Activated CD4-positive, alpha-beta T cell treated with anti-CD3 and anti-CD28 coated beads, Interleukin-2, amount 10 ng/mL, durations not matched to agents 7 days and 5 days (primary cell): ENCODE results near the gene BCAN. TPM values are rescaled to one million over a fixed set of nuclear protein-coding genes. Genes with fewer than 3 reads are reported as not detected.

Source experiments
- CTCF ChIA-PET: fragments of 350-600 bp; sonication (Branson Sonifier 250); formaldehyde crosslinking; loops from one replicate; lab custom pipeline; 2021; ENCODE audit warnings: antibody characterized with exemption; lab: Charles Lee
- POLR2A ChIA-PET: fragments of 350-600 bp; sonication (Branson Sonifier 250); formaldehyde crosslinking; loops from one replicate; lab custom pipeline; 2021; ENCODE audit warnings: antibody characterized with exemption; lab: Charles Lee
- DNase-seq: peaks from one replicate; pipeline ENCODE4 v3.0.0-alpha.2; 2020
- H3K27ac Mint-ChIP-seq: one replicate; pipeline ENCODE4 v1.8.0; 2021; ENCODE audit warnings: mild to moderate bottlenecking, moderate library complexity, mixed read lengths
- H3K27me3 Mint-ChIP-seq: one replicate; pipeline ENCODE4 v1.8.0; 2021; ENCODE audit warnings: mixed read lengths
- H3K36me3 Mint-ChIP-seq: one replicate; pipeline ENCODE4 v1.8.0; 2021; ENCODE audit warnings: low read depth, mixed read lengths
- H3K4me1 Mint-ChIP-seq: one replicate; pipeline ENCODE4 v1.8.0; 2021; ENCODE audit warnings: mixed read lengths
- H3K4me3 Mint-ChIP-seq: one replicate; pipeline ENCODE4 v1.8.0; 2021; ENCODE audit warnings: mild to moderate bottlenecking, moderate library complexity, mixed read lengths
- H3K9me3 Mint-ChIP-seq: one replicate; pipeline ENCODE4 v1.8.0; 2021; ENCODE audit warnings: mixed read lengths
- total RNA-seq, 2 experiments: library from RNA; stranded (reverse); gene quantifications; one replicate each; pipeline ENCODE4 v1.2.3, GENCODE V29; 2021

BCAN gene
- total RNA-seq, 2 experiments from 2014 or later: not detected

DNA sequence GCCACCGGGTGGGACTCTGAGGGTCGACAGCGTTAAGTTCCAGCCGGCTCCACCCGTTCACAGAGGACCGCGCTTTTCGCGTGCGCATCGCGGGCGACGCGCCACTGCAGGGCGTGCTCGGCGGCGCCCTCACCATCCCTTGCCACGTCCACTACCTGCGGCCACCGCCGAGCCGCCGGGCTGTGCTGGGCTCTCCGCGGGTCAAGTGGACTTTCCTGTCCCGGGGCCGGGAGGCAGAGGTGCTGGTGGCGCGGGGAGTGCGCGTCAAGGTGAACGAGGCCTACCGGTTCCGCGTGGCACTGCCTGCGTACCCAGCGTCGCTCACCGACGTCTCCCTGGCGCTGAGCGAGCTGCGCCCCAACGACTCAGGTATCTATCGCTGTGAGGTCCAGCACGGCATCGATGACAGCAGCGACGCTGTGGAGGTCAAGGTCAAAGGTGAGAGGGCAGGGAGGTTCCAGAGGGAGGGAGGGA, 4.9 kb downstream of the BCAN start:
- CTCF ChIA-PET: interaction anchor here (0.5 to 1.4 kb wide), 2 partner anchors 13 to 445 kb away, joined by 3 to 6 read pairs; no protein-coding TSS in a partner anchor
- POLR2A ChIA-PET: no interaction called here
- DNase-seq: no peak
- no peak overlapping the region for H3K4me3 Mint-ChIP-seq
- no peaks in the 10 kb centered on the region for H3K36me3 Mint-ChIP-seq
- H3K4me1 Mint-ChIP-seq: peaks cover 23% of the 10 kb centered on the region
- peaks cover 77% of the 10 kb centered on the region for H3K27me3 Mint-ChIP-seq
- H3K9me3 Mint-ChIP-seq: no peaks in the 10 kb centered on the region
- H3K27ac Mint-ChIP-seq: no peak overlapping the region

GRCh38 chr1:156647351-156647750, 5.4 kb downstream of the BCAN start:
- ChIA-PET POLR2A (no interaction called here), CTCF (interaction anchor here (0.5 to 1.4 kb wide), 2 partner anchors 14 to 446 kb away, joined by 3 to 6 read pairs; no protein-coding TSS in a partner anchor)
- no peak overlapping the region for H3K27ac Mint-ChIP-seq
- no peaks in the 10 kb centered on the region for H3K9me3 Mint-ChIP-seq
- H3K27me3 Mint-ChIP-seq: peaks cover 79% of the 10 kb centered on the region
- no peak overlapping the region for H3K4me3 Mint-ChIP-seq
- no peak for DNase-seq
- H3K36me3 Mint-ChIP-seq: no peaks in the 10 kb centered on the region
- H3K4me1 Mint-ChIP-seq: peaks cover 22% of the 10 kb centered on the region

DNA sequence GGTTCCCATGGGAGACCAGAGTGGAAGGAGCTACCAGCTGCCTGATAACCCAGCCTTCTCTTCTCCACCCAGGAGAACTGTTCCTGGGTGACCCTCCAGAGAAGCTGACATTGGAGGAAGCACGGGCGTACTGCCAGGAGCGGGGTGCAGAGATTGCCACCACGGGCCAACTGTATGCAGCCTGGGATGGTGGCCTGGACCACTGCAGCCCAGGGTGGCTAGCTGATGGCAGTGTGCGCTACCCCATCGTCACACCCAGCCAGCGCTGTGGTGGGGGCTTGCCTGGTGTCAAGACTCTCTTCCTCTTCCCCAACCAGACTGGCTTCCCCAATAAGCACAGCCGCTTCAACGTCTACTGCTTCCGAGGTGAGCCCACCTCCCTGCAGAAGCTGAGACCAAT, 6.6 kb downstream of the BCAN start:
- Mint-ChIP-seq H3K27ac (no peak overlapping the region), H3K36me3 (no peaks in the 10 kb centered on the region), H3K4me1 (peaks cover 11% of the 10 kb centered on the region), H3K27me3 (peaks cover 78% of the 10 kb centered on the region), H3K9me3 (no peaks in the 10 kb centered on the region), H3K4me3 (no peak overlapping the region)
- ChIA-PET POLR2A (no interaction called here), CTCF (interaction anchor here (0.8 to 1.5 kb wide), 6 partner anchors 9 to 78 kb away, joined by 3 to 5 read pairs (median 4); no protein-coding TSS in a partner anchor)
- DNase-seq: no peak

- CTCF ChIA-PET: interaction anchor here (1.1 to 3.2 kb wide), 7 partner anchors 9 to 78 kb away, joined by 3 to 19 read pairs (median 4); no protein-coding TSS in a partner anchor
- Mint-ChIP-seq H3K4me3 (no peak overlapping the region), H3K27ac (no peak overlapping the region), H3K9me3 (no peaks in the 10 kb centered on the region), H3K27me3 (peaks cover 80% of the 10 kb centered on the region), H3K36me3 (no peaks in the 10 kb centered on the region), H3K4me1 (peaks cover 7% of the 10 kb centered on the region)
- POLR2A ChIA-PET: no interaction called here
- no peak for DNase-seq
These were observed 7.0 kb downstream of the BCAN start for GRCh38 chr1:156648951-156649350.

- Mint-ChIP-seq H3K27me3 (peaks cover 78% of the 10 kb centered on the region), H3K27ac (no peak overlapping the region), H3K36me3 (no peaks in the 10 kb centered on the region), H3K9me3 (no peaks in the 10 kb centered on the region), H3K4me1 (peaks cover 8% of the 10 kb centered on the region), H3K4me3 (no peak overlapping the region)
- POLR2A ChIA-PET: no interaction called here
- DNase-seq: peak; percentile 48
- CTCF ChIA-PET: interaction anchor here (1.0 to 3.2 kb wide), 4 partner anchors 8 to 28 kb away, joined by 3 to 19 read pairs (median 4); no protein-coding TSS in a partner anchor
These were observed 10.4 kb downstream of the BCAN start for GRCh38 chr1:156652131-156652991.

- ChIA-PET POLR2A (no interaction called here), CTCF (interaction anchor here (1.0 kb wide), 1 partner anchor 18 kb away, joined by 3 read pairs; no protein-coding TSS in a partner anchor)
- DNase-seq: no peak
- Mint-ChIP-seq H3K4me1 (peaks cover 13% of the 10 kb centered on the region), H3K27me3 (peaks cover 75% of the 10 kb centered on the region), H3K36me3 (no peaks in the 10 kb centered on the region), H3K27ac (no peak overlapping the region), H3K9me3 (no peaks in the 10 kb centered on the region), H3K4me3 (no peak overlapping the region)
These were observed 11.1 kb downstream of the BCAN start for GRCh38 chr1:156652992-156653355.

DNA sequence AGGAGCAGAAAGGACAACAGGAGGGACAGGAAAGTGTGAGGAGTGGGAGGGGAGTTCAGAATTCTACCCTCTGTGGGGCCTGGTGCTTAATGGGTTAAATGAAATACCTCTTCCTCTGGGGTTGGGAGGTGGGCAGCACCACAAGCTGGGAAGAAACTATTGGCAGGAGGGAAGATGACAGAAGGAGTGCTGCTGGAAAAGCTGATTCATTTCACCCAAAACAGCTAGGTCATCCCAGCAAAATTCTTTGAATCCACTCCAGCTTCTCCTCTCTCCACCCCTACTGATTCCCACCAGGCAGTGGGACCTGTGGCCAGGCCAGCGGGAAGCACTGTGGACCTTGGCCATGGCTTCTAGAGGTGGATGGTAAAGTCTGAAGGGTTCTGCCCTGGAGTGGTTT, 12.8 kb downstream of the BCAN start:
- Mint-ChIP-seq H3K36me3 (no peaks in the 10 kb centered on the region), H3K9me3 (no peaks in the 10 kb centered on the region), H3K4me3 (no peak overlapping the region), H3K4me1 (peaks cover 26% of the 10 kb centered on the region), H3K27me3 (peaks cover 63% of the 10 kb centered on the region), H3K27ac (no peak overlapping the region)
- ChIA-PET CTCF (interaction anchor here (1.0 to 4.7 kb wide), 5 partner anchors 10 to 209 kb away, joined by 3 to 30 read pairs (median 4); no protein-coding TSS in a partner anchor), POLR2A (no interaction called here)
- no peak for DNase-seq

GRCh38 chr1:156655151-156655903, 13.4 kb downstream of the BCAN start:
- CTCF ChIA-PET: interaction anchor here (1.0 to 4.7 kb wide), 7 partner anchors 11 to 209 kb away, joined by 3 to 30 read pairs (median 5); no protein-coding TSS in a partner anchor
- peaks cover 32% of the 10 kb centered on the region for H3K4me1 Mint-ChIP-seq
- no peaks in the 10 kb centered on the region for H3K36me3 Mint-ChIP-seq
- no peak overlapping the region for H3K27ac Mint-ChIP-seq
- no peaks in the 10 kb centered on the region for H3K9me3 Mint-ChIP-seq
- H3K4me3 Mint-ChIP-seq: no peak overlapping the region
- peaks cover 58% of the 10 kb centered on the region for H3K27me3 Mint-ChIP-seq
- DNase-seq: no peak
- POLR2A ChIA-PET: no interaction called here

GRCh38 chr1:156655904-156656516, 14.1 kb downstream of the BCAN start:
- H3K4me3 Mint-ChIP-seq: no peak overlapping the region
- POLR2A ChIA-PET: no interaction called here
- H3K4me1 Mint-ChIP-seq: peaks cover 39% of the 10 kb centered on the region
- H3K27me3 Mint-ChIP-seq: peaks cover 53% of the 10 kb centered on the region
- no peaks in the 10 kb centered on the region for H3K36me3 Mint-ChIP-seq
- DNase-seq: no peak
- H3K27ac Mint-ChIP-seq: no peak overlapping the region
- H3K9me3 Mint-ChIP-seq: no peaks in the 10 kb centered on the region
- CTCF ChIA-PET: interaction anchor here (1.0 to 4.7 kb wide), 5 partner anchors 13 to 34 kb away, joined by 3 to 30 read pairs (median 6); partner anchors contain the start of gene BCAN

GRCh38 chr1:156656806-156657740, 15.2 kb downstream of the BCAN start:
- Mint-ChIP-seq H3K27me3 (peaks cover 49% of the 10 kb centered on the region), H3K36me3 (no peaks in the 10 kb centered on the region), H3K4me3 (no peak overlapping the region), H3K9me3 (no peaks in the 10 kb centered on the region), H3K4me1 (peaks cover 49% of the 10 kb centered on the region), H3K27ac (no peak overlapping the region)
- peak; percentile 69 for DNase-seq
- ChIA-PET CTCF (interaction anchor here (0.9 to 6.6 kb wide), 14 partner anchors 8 to 224 kb away, joined by 3 to 54 read pairs (median 4); partner anchors contain the start of genes BCAN, ISG20L2 and METTL25B), POLR2A (no interaction called here)

GRCh38 chr1:156657741-156658319, 15.9 kb downstream of the BCAN start:
- Mint-ChIP-seq H3K4me1 (peaks cover 55% of the 10 kb centered on the region), H3K36me3 (no peaks in the 10 kb centered on the region), H3K4me3 (no peak overlapping the region), H3K27ac (no peak overlapping the region), H3K27me3 (peaks cover 47% of the 10 kb centered on the region), H3K9me3 (no peaks in the 10 kb centered on the region)
- ChIA-PET POLR2A (no interaction called here), CTCF (interaction anchor here (0.9 to 6.6 kb wide), 12 partner anchors 9 to 224 kb away, joined by 3 to 54 read pairs (median 4); partner anchors contain the start of genes BCAN, ISG20L2 and METTL25B)
- DNase-seq: no peak
